GM23338 (cell line): ENCODE measurements around the gene HGS. TPM values are rescaled to one million over a fixed set of nuclear protein-coding genes. Genes with fewer than 3 reads are reported as not detected.

ENCODE experiments used
- ATAC-seq: fragments of 200-7000 bp; cut with Tn5 transposase; 3 replicates; pipeline ENCODE4 v1.9.1; 2020
- DNase-seq: peaks from one replicate; pipeline ENCODE4 v3.0.0-alpha.2; 2015; ENCODE audit warnings: low spot score
- H2AFZ ChIP-seq: fragments of 200-600 bp; sonication (generic); 2 replicates; pipeline ENCODE4 v1.8.0; 2016; ENCODE audit warnings: antibody characterized with exemption, mild to moderate bottlenecking, moderate library complexity
- H3F3A ChIP-seq: fragments of 200-600 bp; sonication (generic); replicated peaks from 2 replicates; pipeline ENCODE4 v1.8.0; 2017; ENCODE audit warnings: antibody characterized with exemption, mixed run types, low read depth
- H3K27ac ChIP-seq: fragments of 200-600 bp; sonication (generic); 2 replicates; pipeline ENCODE4 v1.6.1; 2016; ENCODE audit warnings: low read depth
- H3K27me3 ChIP-seq: fragments of 200-600 bp; sonication (generic); 2 replicates; pipeline ENCODE4 v1.8.0; 2016; ENCODE audit warnings: mild to moderate bottlenecking, mixed run types, moderate library complexity; ENCODE audit not compliant: insufficient read depth
- H3K36me3 ChIP-seq: fragments of 200-600 bp; sonication (generic); 2 replicates; pipeline ENCODE4 v1.8.0; 2016; ENCODE audit warnings: mild to moderate bottlenecking; ENCODE audit not compliant: insufficient read depth
- H3K4me1 ChIP-seq: fragments of 200-600 bp; sonication (generic); 2 replicates; pipeline ENCODE4 v1.8.0; 2016; ENCODE audit warnings: mild to moderate bottlenecking, moderate library complexity; ENCODE audit not compliant: insufficient read depth
- H3K4me2 ChIP-seq: fragments of 200-600 bp; sonication (generic); 2 replicates; pipeline ENCODE4 v1.7.1; 2017; ENCODE audit warnings: mixed run types
- H3K4me3 ChIP-seq: fragments of 200-600 bp; sonication (generic); 2 replicates; pipeline ENCODE4 v1.6.1; 2016; ENCODE audit warnings: mixed run types
- H3K79me2 ChIP-seq: fragments of 200-600 bp; sonication (generic); replicated peaks from 2 replicates; pipeline ENCODE4 v1.8.0; 2017; ENCODE audit warnings: mild to moderate bottlenecking; ENCODE audit not compliant: insufficient read depth
- H3K9me2 ChIP-seq: fragments of 200-600 bp; sonication (generic); 2 replicates; pipeline ENCODE4 v1.8.0; 2017; ENCODE audit not compliant: insufficient read depth
- H4K20me1 ChIP-seq: fragments of 200-600 bp; sonication (generic); replicated peaks from 2 replicates; pipeline ENCODE4 v1.8.0; 2017; ENCODE audit warnings: mild to moderate bottlenecking; ENCODE audit not compliant: insufficient read depth
- H3K27ac Mint-ChIP-seq: 2 replicates; pipeline ENCODE4 v1.8.0; 2020; ENCODE audit warnings: inconsistent platforms, mild to moderate bottlenecking, moderate library complexity, mixed read lengths
- H3K27me3 Mint-ChIP-seq: 3 replicates; pipeline ENCODE4 v1.8.0; 2022; ENCODE audit warnings: low read depth, mild to moderate bottlenecking, moderate library complexity, mixed read lengths, inconsistent platforms; ENCODE audit not compliant: insufficient read depth, poor library complexity
- H3K36me3 Mint-ChIP-seq: 3 replicates; pipeline ENCODE4 v1.8.0; 2021; ENCODE audit warnings: low read depth, mild to moderate bottlenecking, inconsistent platforms, moderate library complexity, mixed read lengths
- H3K4me1 Mint-ChIP-seq: 3 replicates; pipeline ENCODE4 v1.8.0; 2020; ENCODE audit warnings: mild to moderate bottlenecking, inconsistent platforms, mixed read lengths
- H3K4me3 Mint-ChIP-seq: 3 replicates; pipeline ENCODE4 v1.8.0; 2021; ENCODE audit warnings: moderate library complexity, mild to moderate bottlenecking, inconsistent platforms, mixed read lengths
- H3K9me3 Mint-ChIP-seq: 3 replicates; pipeline ENCODE4 v1.8.0; 2020; ENCODE audit warnings: moderate library complexity, mild to moderate bottlenecking, inconsistent platforms, mixed read lengths
- CREB1 ChIP-seq: fragments of 250-450 bp; sonication (Bioruptor Pico); IDR thresholded peaks from 2 replicates; pipeline ENCODE4 v1.5.0; 2020; ENCODE audit warnings: low read depth, mild to moderate bottlenecking, moderate library complexity
- ETS1 ChIP-seq: IDR thresholded peaks from 2 replicates; pipeline ENCODE4 v1.6.1; 2016; ENCODE audit warnings: antibody characterized with exemption
- EZH2 ChIP-seq: fragments of 200-600 bp; sonication (generic); IDR thresholded peaks from one replicate; pipeline ENCODE4 v1.8.0; 2017; ENCODE audit warnings: antibody characterized with exemption, mild to moderate bottlenecking, low read depth; ENCODE audit not compliant: unreplicated experiment
- EZH2phosphoT487 ChIP-seq: fragments of 200-600 bp; sonication (generic); IDR thresholded peaks from one replicate; pipeline ENCODE4 v1.8.1; 2018; ENCODE audit warnings: antibody characterized with exemption; ENCODE audit not compliant: unreplicated experiment
- JUNB ChIP-seq: IDR thresholded peaks from one replicate; pipeline ENCODE4 v1.6.1; 2016; ENCODE audit warnings: antibody characterized with exemption; ENCODE audit not compliant: unreplicated experiment
- NANOG ChIP-seq: IDR thresholded peaks from 2 replicates; pipeline ENCODE4 v1.6.1; 2016; ENCODE audit warnings: antibody characterized with exemption, borderline replicate concordance
- POLR2AphosphoS5 ChIP-seq: IDR thresholded peaks from 2 replicates; pipeline ENCODE4 v1.6.1; 2016; ENCODE audit warnings: antibody characterized with exemption, low read depth
- STAT1 ChIP-seq: IDR thresholded peaks from one replicate; pipeline ENCODE4 v1.6.1; 2016; ENCODE audit warnings: antibody characterized with exemption; ENCODE audit not compliant: unreplicated experiment
- ZNF114 ChIP-seq: fragments of 250-450 bp; sonication (Bioruptor Pico); IDR thresholded peaks from 2 replicates; pipeline ENCODE4 v1.5.0; 2020; ENCODE audit warnings: mild to moderate bottlenecking, moderate library complexity
- ZNF331 ChIP-seq: fragments of 250-450 bp; sonication (Bioruptor Pico); IDR thresholded peaks from 2 replicates; pipeline ENCODE4 v1.5.0; 2020; ENCODE audit warnings: low read depth, mild to moderate bottlenecking, moderate library complexity
- ZNF462 ChIP-seq: fragments of 250-450 bp; sonication (Bioruptor Pico); IDR thresholded peaks from 2 replicates; pipeline ENCODE4 v1.5.0; 2020; ENCODE audit warnings: mild to moderate bottlenecking, moderate library complexity
- polyA plus RNA-seq: library from polyadenylated mRNA; unstranded; fragments of >200 nt; fragmentation: Nextera tagmentation; extraction: Ambion mirVana; gene quantifications from 2 replicates; pipeline ENCODE4 v1.2.1, GENCODE V29; 2016
- total RNA-seq: library from RNA; depleted of rRNA; stranded (reverse); fragments of >200 nt; shearing (Covaris generic); gene quantifications from 2 replicates; pipeline ENCODE4 v1.2.3, GENCODE V29; 2014
- TF ChIP-seq, protein P1 (sequence below), 2 experiments: fragments of 200-600 bp in 1 of 2; sonication (generic) in 1 of 2; conservative IDR thresholded peaks; 2 replicates each; pipeline versions ENCODE4 v1.5.1 to v1.6.1; 2016 to 2017; ENCODE audit warnings: antibody characterized with exemption in 2 of 2, low read depth in 2 of 2, mild to moderate bottlenecking in 2 of 2, moderate library complexity in 1 of 2
- TF ChIP-seq, protein P2 (sequence below): IDR thresholded peaks from one replicate; pipeline ENCODE4 v1.6.1; 2018; ENCODE audit warnings: antibody characterized with exemption; ENCODE audit not compliant: unreplicated experiment

Gene HGS
- total and polyA plus RNA-seq, 2 experiments from 2014 or later, result 59.0 to 90.2 TPM

GRCh38 chr17:81655378-81656117 is 28.3 kb upstream of the HGS start:
- no peak overlapping the region for H3K4me2 ChIP-seq
- H3K4me1 ChIP-seq, result peaks cover 13% of the 10 kb centered on the region
- no peak for ATAC-seq
- no peaks in the 10 kb centered on the region for H3K79me2 ChIP-seq
- H3K27ac Mint-ChIP-seq, result no peak overlapping the region
- no peak for DNase-seq
- no peaks in the 10 kb centered on the region for H3K27me3 ChIP-seq
- no peak overlapping the region for H2AFZ ChIP-seq
- H3K27ac ChIP-seq, result no peak overlapping the region
- H3K9me2 ChIP-seq, result no peaks in the 10 kb centered on the region
- H3K36me3 Mint-ChIP-seq, result no peaks in the 10 kb centered on the region
- H3K4me3 Mint-ChIP-seq, result no peak overlapping the region
- no peak for TF ChIP-seq ZNF331 (CRISPR knock-in tag)
- TF ChIP-seq POLR2AphosphoS5, result no peak
- TF ChIP-seq, protein P1, sequence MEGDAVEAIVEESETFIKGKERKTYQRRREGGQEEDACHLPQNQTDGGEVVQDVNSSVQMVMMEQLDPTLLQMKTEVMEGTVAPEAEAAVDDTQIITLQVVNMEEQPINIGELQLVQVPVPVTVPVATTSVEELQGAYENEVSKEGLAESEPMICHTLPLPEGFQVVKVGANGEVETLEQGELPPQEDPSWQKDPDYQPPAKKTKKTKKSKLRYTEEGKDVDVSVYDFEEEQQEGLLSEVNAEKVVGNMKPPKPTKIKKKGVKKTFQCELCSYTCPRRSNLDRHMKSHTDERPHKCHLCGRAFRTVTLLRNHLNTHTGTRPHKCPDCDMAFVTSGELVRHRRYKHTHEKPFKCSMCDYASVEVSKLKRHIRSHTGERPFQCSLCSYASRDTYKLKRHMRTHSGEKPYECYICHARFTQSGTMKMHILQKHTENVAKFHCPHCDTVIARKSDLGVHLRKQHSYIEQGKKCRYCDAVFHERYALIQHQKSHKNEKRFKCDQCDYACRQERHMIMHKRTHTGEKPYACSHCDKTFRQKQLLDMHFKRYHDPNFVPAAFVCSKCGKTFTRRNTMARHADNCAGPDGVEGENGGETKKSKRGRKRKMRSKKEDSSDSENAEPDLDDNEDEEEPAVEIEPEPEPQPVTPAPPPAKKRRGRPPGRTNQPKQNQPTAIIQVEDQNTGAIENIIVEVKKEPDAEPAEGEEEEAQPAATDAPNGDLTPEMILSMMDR (conservative IDR thresholded peaks at IDR 0.05; ENCODE audit: low read depth in 2 of 2), result no peak
- no peak for TF ChIP-seq ETS1
- TF ChIP-seq EZH2phosphoT487, result no peak
- no peak for TF ChIP-seq ZNF114 (CRISPR knock-in tag)
- TF ChIP-seq CREB1 (CRISPR knock-in tag), result no peak
- no peak for TF ChIP-seq ZNF462
- TF ChIP-seq NANOG, result no peak
- TF ChIP-seq EZH2, result no peak
- TF ChIP-seq, protein P2, sequence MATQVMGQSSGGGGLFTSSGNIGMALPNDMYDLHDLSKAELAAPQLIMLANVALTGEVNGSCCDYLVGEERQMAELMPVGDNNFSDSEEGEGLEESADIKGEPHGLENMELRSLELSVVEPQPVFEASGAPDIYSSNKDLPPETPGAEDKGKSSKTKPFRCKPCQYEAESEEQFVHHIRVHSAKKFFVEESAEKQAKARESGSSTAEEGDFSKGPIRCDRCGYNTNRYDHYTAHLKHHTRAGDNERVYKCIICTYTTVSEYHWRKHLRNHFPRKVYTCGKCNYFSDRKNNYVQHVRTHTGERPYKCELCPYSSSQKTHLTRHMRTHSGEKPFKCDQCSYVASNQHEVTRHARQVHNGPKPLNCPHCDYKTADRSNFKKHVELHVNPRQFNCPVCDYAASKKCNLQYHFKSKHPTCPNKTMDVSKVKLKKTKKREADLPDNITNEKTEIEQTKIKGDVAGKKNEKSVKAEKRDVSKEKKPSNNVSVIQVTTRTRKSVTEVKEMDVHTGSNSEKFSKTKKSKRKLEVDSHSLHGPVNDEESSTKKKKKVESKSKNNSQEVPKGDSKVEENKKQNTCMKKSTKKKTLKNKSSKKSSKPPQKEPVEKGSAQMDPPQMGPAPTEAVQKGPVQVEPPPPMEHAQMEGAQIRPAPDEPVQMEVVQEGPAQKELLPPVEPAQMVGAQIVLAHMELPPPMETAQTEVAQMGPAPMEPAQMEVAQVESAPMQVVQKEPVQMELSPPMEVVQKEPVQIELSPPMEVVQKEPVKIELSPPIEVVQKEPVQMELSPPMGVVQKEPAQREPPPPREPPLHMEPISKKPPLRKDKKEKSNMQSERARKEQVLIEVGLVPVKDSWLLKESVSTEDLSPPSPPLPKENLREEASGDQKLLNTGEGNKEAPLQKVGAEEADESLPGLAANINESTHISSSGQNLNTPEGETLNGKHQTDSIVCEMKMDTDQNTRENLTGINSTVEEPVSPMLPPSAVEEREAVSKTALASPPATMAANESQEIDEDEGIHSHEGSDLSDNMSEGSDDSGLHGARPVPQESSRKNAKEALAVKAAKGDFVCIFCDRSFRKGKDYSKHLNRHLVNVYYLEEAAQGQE, result no peak
- no peak for TF ChIP-seq JUNB
- TF ChIP-seq STAT1, result no peak
- H3K4me3 ChIP-seq, result no peak overlapping the region
- peaks cover 8% of the 10 kb centered on the region for H3K4me1 Mint-ChIP-seq
- H3K9me3 Mint-ChIP-seq, result no peaks in the 10 kb centered on the region
- H3K36me3 ChIP-seq, result no peaks in the 10 kb centered on the region
- no peaks in the 10 kb centered on the region for H4K20me1 ChIP-seq
- H3F3A ChIP-seq, result no peaks in the 10 kb centered on the region
- peaks cover 13% of the 10 kb centered on the region for H3K27me3 Mint-ChIP-seq
